ENCODE data around the gene MYBBP1A.

- no peak for TF ChIP-seq CTCF (IDR thresholded peaks at IDR 0.05)
- no peak for TF ChIP-seq POLR2A (IDR thresholded peaks at IDR 0.05)
Measured at GRCh38 chr17:4509401-4509800, 45.8 kb downstream of the MYBBP1A start.
